Measurements from ENCODE around the gene APOL2.
A peak's percentile ranks its signal among the peaks of the same experiment; 100 is the strongest.
"Not testable (repeated sequence)": the region's sequence is repeated elsewhere in the genome, so short reads cannot be mapped to it uniquely, and the experiment has no call there.

Gene APOL2

GRCh38 chr22:36197514-36198146 is 41.7 kb downstream of the APOL2 start:
- no peak for DNase-seq (ENCODE audit: low spot score)

GRCh38 chr22:36197065-36197440 is 42.3 kb downstream of the APOL2 start:
- no peak for DNase-seq (ENCODE audit: low spot score)

- no peak for DNase-seq (ENCODE audit: low spot score)
Observed at GRCh38 chr22:36196254-36197064, 42.9 kb downstream of the APOL2 start.

- peak; percentile 49 for DNase-seq (ENCODE audit: low spot score)
Observed at GRCh38 chr22:36194971-36195370, 44.4 kb downstream of the APOL2 start.

- DNase-seq (ENCODE audit: low spot score), result no peak
Observed at GRCh38 chr22:36194385-36194784, 44.9 kb downstream of the APOL2 start.

- no peak for DNase-seq (ENCODE audit: low spot score)
Observed at GRCh38 chr22:36193577-36193976, 45.8 kb downstream of the APOL2 start.

- DNase-seq (ENCODE audit: low spot score), result no peak
Observed at GRCh38 chr22:36193171-36193570, 46.2 kb downstream of the APOL2 start.

GRCh38 chr22:36192542-36192941 is 46.8 kb downstream of the APOL2 start:
- DNase-seq (ENCODE audit: low spot score), result no peak

- DNase-seq (ENCODE audit: low spot score), result peak; percentile 73
Observed at GRCh38 chr22:36191106-36191836, 48.1 kb downstream of the APOL2 start.

- DNase-seq (ENCODE audit: low spot score), result not testable (repeated sequence)
Observed at GRCh38 chr22:36187862-36188261, 51.5 kb downstream of the APOL2 start.

GRCh38 chr22:36185828-36186624 is 53.3 kb downstream of the APOL2 start:
- no peak for DNase-seq (ENCODE audit: low spot score)

- peak; percentile 26 for DNase-seq (ENCODE audit: low spot score)
Observed at GRCh38 chr22:36184433-36185025, 54.8 kb downstream of the APOL2 start.

- no peak for DNase-seq (ENCODE audit: low spot score)
Observed at GRCh38 chr22:36183446-36183845, 55.9 kb downstream of the APOL2 start.

- no peak for DNase-seq (ENCODE audit: low spot score)
Observed at GRCh38 chr22:36182857-36183256, 56.5 kb downstream of the APOL2 start.

GRCh38 chr22:36182056-36182455 is 57.3 kb downstream of the APOL2 start:
- DNase-seq (ENCODE audit: low spot score), result no peak

- no peak for DNase-seq (ENCODE audit: low spot score)
Observed at GRCh38 chr22:36180928-36181327, 58.4 kb downstream of the APOL2 start.

GRCh38 chr22:36180038-36180880 is 59.1 kb downstream of the APOL2 start:
- peak; percentile 82 for DNase-seq (ENCODE audit: low spot score)

- DNase-seq (ENCODE audit: low spot score), result no peak
Observed at GRCh38 chr22:36177160-36177559, 62.2 kb downstream of the APOL2 start.

All from AG08396 (cell line).